ENCODE results near the gene PANX3. TPM values are rescaled to one million over a fixed set of nuclear protein-coding genes. Genes with fewer than 3 reads are reported as not detected.

Gene PANX3
- total RNA-seq, 1 experiment from 2014 or later, result not detected

- whole genome bisulfite sequencing (ENCODE audit: extremely low coverage, insufficient read length, low lambda C conversion rate), result no CpG with 5 or more reads among the region's 1 CpG
Measured at GRCh38 chr11:124633355-124633754, 22.1 kb downstream of the PANX3 start.

More at GRCh38 chr11:124633355-124633754, 22.1 kb downstream of the PANX3 start:
- no peaks in the 10 kb centered on the region for H3K9me3 Mint-ChIP-seq
- H3K9me3 ChIP-seq (ENCODE audit: control insufficient read depth, low read depth, low read length), result no peaks in the 10 kb centered on the region
- no peak overlapping the region for H3K9ac ChIP-seq (ENCODE audit: extremely low read depth, insufficient read length, low read length)
- no peak overlapping the region for H3T11ph ChIP-seq (ENCODE audit: low read length)
- H4K8ac ChIP-seq (replicated peaks; ENCODE audit: insufficient read length, low read depth, low read length), result no peak overlapping the region
- H3K4me3 Mint-ChIP-seq, result no peak overlapping the region
- H4K5ac ChIP-seq (ENCODE audit: insufficient read length, low read depth, low read length), result no peak overlapping the region
- H2BK120ac ChIP-seq (ENCODE audit: low read depth, low read length, poor library complexity, severe bottlenecking), result no peak overlapping the region
- H3K27ac Mint-ChIP-seq, result no peak overlapping the region
- H3K79me1 ChIP-seq (ENCODE audit: insufficient read depth, low read depth, low read length, poor library complexity, severe bottlenecking), result no peaks in the 10 kb centered on the region
- H3K79me2 ChIP-seq (ENCODE audit: insufficient read depth, low read length), result no peaks in the 10 kb centered on the region
- H3K23ac ChIP-seq (ENCODE audit: insufficient read length, low read depth, low read length), result no peak overlapping the region
- no peak overlapping the region for H2BK15ac ChIP-seq (ENCODE audit: low read depth, low read length)
- no peak overlapping the region for H3K14ac ChIP-seq (ENCODE audit: insufficient read depth, low read length)
- no peak overlapping the region for H2BK12ac ChIP-seq (ENCODE audit: insufficient read length, low read depth, low read length)
- H3K23me2 ChIP-seq (ENCODE audit: insufficient read length, low read depth, low read length, poor library complexity, severe bottlenecking), result no peaks in the 10 kb centered on the region
- TF ChIP-seq, protein P1, sequence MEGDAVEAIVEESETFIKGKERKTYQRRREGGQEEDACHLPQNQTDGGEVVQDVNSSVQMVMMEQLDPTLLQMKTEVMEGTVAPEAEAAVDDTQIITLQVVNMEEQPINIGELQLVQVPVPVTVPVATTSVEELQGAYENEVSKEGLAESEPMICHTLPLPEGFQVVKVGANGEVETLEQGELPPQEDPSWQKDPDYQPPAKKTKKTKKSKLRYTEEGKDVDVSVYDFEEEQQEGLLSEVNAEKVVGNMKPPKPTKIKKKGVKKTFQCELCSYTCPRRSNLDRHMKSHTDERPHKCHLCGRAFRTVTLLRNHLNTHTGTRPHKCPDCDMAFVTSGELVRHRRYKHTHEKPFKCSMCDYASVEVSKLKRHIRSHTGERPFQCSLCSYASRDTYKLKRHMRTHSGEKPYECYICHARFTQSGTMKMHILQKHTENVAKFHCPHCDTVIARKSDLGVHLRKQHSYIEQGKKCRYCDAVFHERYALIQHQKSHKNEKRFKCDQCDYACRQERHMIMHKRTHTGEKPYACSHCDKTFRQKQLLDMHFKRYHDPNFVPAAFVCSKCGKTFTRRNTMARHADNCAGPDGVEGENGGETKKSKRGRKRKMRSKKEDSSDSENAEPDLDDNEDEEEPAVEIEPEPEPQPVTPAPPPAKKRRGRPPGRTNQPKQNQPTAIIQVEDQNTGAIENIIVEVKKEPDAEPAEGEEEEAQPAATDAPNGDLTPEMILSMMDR (conservative IDR thresholded peaks at IDR 0.05), result peak; percentile 44; the same call in 2 of the 3 replicates
- no peak for DNase-seq
- H2AK5ac ChIP-seq (ENCODE audit: insufficient read length, low read length), result no peak overlapping the region
- H4K91ac ChIP-seq (ENCODE audit: insufficient read length, low read depth, low read length), result no peak overlapping the region
- peaks cover 1 to 4% of the 10 kb centered on the region in 2 experiments for H3K4me1 Mint-ChIP-seq
- H3K4me1 ChIP-seq (ENCODE audit: insufficient read depth, low read length), result peaks cover 2% of the 10 kb centered on the region; the same call in 1 of the 2 replicates
- H2BK5ac ChIP-seq (ENCODE audit: insufficient read length, low read length), result no peak overlapping the region
- H3K18ac ChIP-seq (ENCODE audit: insufficient read length, low read depth, low read length), result no peak overlapping the region
- no peak overlapping the region for H2BK20ac ChIP-seq (ENCODE audit: low read depth, low read length, poor library complexity, severe bottlenecking)
- no peaks in the 10 kb centered on the region for H4K20me1 ChIP-seq (ENCODE audit: control insufficient read depth, insufficient read depth, insufficient read length)
- no peak overlapping the region for H3K4ac ChIP-seq (ENCODE audit: low read depth, low read length)
- H2AFZ ChIP-seq (ENCODE audit: low read length), result no peak overlapping the region
- no peaks in the 10 kb centered on the region for H3K27me3 ChIP-seq (ENCODE audit: insufficient read depth, low read length)
- no peak overlapping the region for H3K4me2 ChIP-seq (ENCODE audit: insufficient read depth, insufficient read length, low read length)
- peaks cover 21 to 78% (median 60%) of the 10 kb centered on the region in 3 experiments; a peak in 6 of 7 replicates for H3K36me3 Mint-ChIP-seq (ENCODE audit: insufficient read depth in 1 of 3, low read depth in 3 of 3)
- no peaks in the 10 kb centered on the region for H3K27me3 Mint-ChIP-seq (ENCODE audit: low read depth)
- H3K27ac ChIP-seq (ENCODE audit: insufficient read length, low read depth, low read length), result no peak overlapping the region
- no peak overlapping the region for H3K56ac ChIP-seq (ENCODE audit: insufficient read length, low read depth, low read length)
